GM10266 (cell line): ENCODE data around the gene FOLR1.

Experiments
- DNase-seq: peaks from one replicate; pipeline ENCODE4 v3.0.0; 2012; ENCODE audit errors: extremely low spot score
- CTCF ChIP-seq: IDR thresholded peaks from 2 replicates; pipeline ENCODE4 v1.5.1; 2012; ENCODE audit warnings: mild to moderate bottlenecking, low read depth; ENCODE audit not compliant: control insufficient read depth, insufficient read depth; ENCODE audit errors: missing control alignments

The FOLR1 gene

GRCh38 chr11:72244361-72245262, 52.7 kb downstream of the FOLR1 start:
- TF ChIP-seq CTCF: no peak
- DNase-seq: no peak

GRCh38 chr11:72245263-72245816, 53.4 kb downstream of the FOLR1 start:
- TF ChIP-seq CTCF: no peak
- DNase-seq: no peak
